Measurements from ENCODE around the gene POU6F2.

DNA sequence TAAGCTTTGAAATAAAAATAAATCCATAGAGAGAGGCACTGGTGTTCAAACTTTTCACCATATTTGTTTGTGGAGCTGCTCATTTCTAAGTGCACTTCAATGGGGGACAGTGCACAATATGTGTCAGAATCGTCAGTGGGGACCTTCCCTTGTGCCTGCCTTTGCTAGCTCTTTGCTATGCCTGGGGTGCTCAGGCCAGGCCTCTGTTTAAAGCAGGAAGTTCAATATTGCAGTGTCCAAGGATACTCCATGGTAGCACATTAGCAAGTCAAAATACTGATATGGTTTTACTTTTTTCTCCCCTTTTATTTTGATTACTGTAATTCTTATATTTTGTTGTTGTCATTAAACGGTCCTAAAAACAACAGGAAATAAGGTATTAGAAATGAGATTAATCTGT is 113.4 kb downstream of the POU6F2 start:
- no peak for TF ChIP-seq CTCF (IDR thresholded peaks at IDR 0.05; ENCODE audit: low read length)
- TF ChIP-seq EZH2 (optimal IDR thresholded peaks at IDR 0.05; ENCODE audit: low read depth, low read length), result no peak
- TF ChIP-seq EZH2phosphoT487 (IDR thresholded peaks at IDR 0.05; ENCODE audit: low read length), result no peak
